Mesenchymal stem cell (in vitro differentiated cells and primary cell): ENCODE measurements around the gene ZFHX3.

Source experiments
- DNase-seq: peaks from one replicate; pipeline ENCODE4 v3.0.0-alpha.2; 2013
- H2AFZ ChIP-seq: one replicate; pipeline ENCODE4 v1.6.1; 2013; ENCODE audit warnings: low read depth, mild to moderate bottlenecking, control low read depth, inconsistent platforms, low read length, moderate library complexity
- H2AK5ac ChIP-seq: 2 replicates; pipeline ENCODE4 v1.6.1; 2013; ENCODE audit warnings: low read length, moderate library complexity, mild to moderate bottlenecking, inconsistent platforms; ENCODE audit not compliant: severe bottlenecking
- H2BK120ac ChIP-seq: one replicate; pipeline ENCODE4 v1.6.1; 2013; ENCODE audit warnings: low read depth, mild to moderate bottlenecking, inconsistent platforms, low read length, moderate library complexity
- H2BK12ac ChIP-seq, 2 experiments: one replicate each; pipeline ENCODE4 v1.6.1; 2013; ENCODE audit warnings: inconsistent platforms in 2 of 2, low read length in 2 of 2, mild to moderate bottlenecking in 2 of 2, moderate library complexity in 2 of 2, control low read depth in 1 of 2
- H2BK15ac ChIP-seq: one replicate; pipeline ENCODE4 v1.6.1; 2013; ENCODE audit warnings: mild to moderate bottlenecking, low read depth, inconsistent platforms; ENCODE audit not compliant: poor library complexity, severe bottlenecking
- H2BK5ac ChIP-seq: 2 replicates; pipeline ENCODE4 v1.6.1; 2013; ENCODE audit warnings: low read depth, mild to moderate bottlenecking, low read length, control low read depth, inconsistent platforms; ENCODE audit not compliant: poor library complexity, severe bottlenecking
- H3K14ac ChIP-seq, 2 experiments: one replicate each; pipeline ENCODE4 v1.6.1; 2013; ENCODE audit warnings: inconsistent platforms in 2 of 2, low read length in 2 of 2, control low read depth in 1 of 2, mild to moderate bottlenecking in 1 of 2, moderate library complexity in 1 of 2
- H3K18ac ChIP-seq, 2 experiments: one replicate each; pipeline ENCODE4 v1.6.1; 2013; ENCODE audit warnings: inconsistent platforms in 2 of 2, low read length in 2 of 2, control low read depth in 1 of 2, low read depth in 1 of 2, mild to moderate bottlenecking in 1 of 2
- H3K23ac ChIP-seq, 2 experiments: one replicate each; pipeline ENCODE4 v1.6.1; 2013; ENCODE audit warnings: inconsistent platforms in 2 of 2, low read length in 2 of 2, mild to moderate bottlenecking in 2 of 2, moderate library complexity in 2 of 2, control low read depth in 1 of 2
- H3K27ac ChIP-seq: 2 replicates; pipeline ENCODE4 v1.5.1; 2013; ENCODE audit warnings: mild to moderate bottlenecking, moderate library complexity, low read length, control low read depth, inconsistent platforms; ENCODE audit not compliant: poor library complexity, severe bottlenecking
- H3K27me3 ChIP-seq, 2 experiments: 2 replicates each; pipeline versions ENCODE4 v1.6.1 to v1.7.0; 2013; ENCODE audit warnings: low read length in 2 of 2, mild to moderate bottlenecking in 2 of 2, moderate library complexity in 2 of 2, control low read depth in 1 of 2, inconsistent platforms in 1 of 2; ENCODE audit not compliant: control insufficient read depth in 1 of 2, insufficient read depth in 1 of 2
- H3K36me3 ChIP-seq, 2 experiments: 2 replicates each; pipeline versions ENCODE4 v1.6.1 to v1.7.0; 2013; ENCODE audit warnings: low read length in 2 of 2, control low read depth in 1 of 2, inconsistent platforms in 1 of 2, low read depth in 1 of 2, mild to moderate bottlenecking in 1 of 2; ENCODE audit not compliant: insufficient read depth in 2 of 2, control insufficient read depth in 1 of 2
- H3K4ac ChIP-seq, 2 experiments: one replicate each; pipeline ENCODE4 v1.6.1; 2013; ENCODE audit warnings: inconsistent platforms in 2 of 2, low read length in 2 of 2, mild to moderate bottlenecking in 2 of 2, moderate library complexity in 2 of 2, control low read depth in 1 of 2, low read depth in 1 of 2
- H3K4me1 ChIP-seq: 2 replicates; pipeline ENCODE4 v1.6.1; 2013; ENCODE audit warnings: low read depth, low read length, control low read depth; ENCODE audit not compliant: control insufficient read depth, insufficient read depth
- H3K4me2 ChIP-seq: 2 replicates; pipeline ENCODE4 v1.6.1; 2013; ENCODE audit warnings: low read length, mild to moderate bottlenecking, inconsistent platforms; ENCODE audit not compliant: poor library complexity, severe bottlenecking
- H3K4me3 ChIP-seq, 2 experiments: 2 replicates each; pipeline versions ENCODE4 v1.5.1 to v1.7.0; 2013; ENCODE audit warnings: low read length in 2 of 2, mild to moderate bottlenecking in 2 of 2, control low read depth in 1 of 2, low read depth in 1 of 2; ENCODE audit not compliant: insufficient read depth in 1 of 2
- H3K79me1 ChIP-seq: replicated peaks from 2 replicates; pipeline ENCODE4 v1.6.1; 2013; ENCODE audit warnings: mild to moderate bottlenecking, control low read depth, low read length, inconsistent platforms; ENCODE audit not compliant: poor library complexity, severe bottlenecking
- H3K9ac ChIP-seq: 2 replicates; pipeline ENCODE4 v1.7.0; 2013; ENCODE audit warnings: mild to moderate bottlenecking, low read length, moderate library complexity
- H3K9me3 ChIP-seq: 2 replicates; pipeline ENCODE4 v1.7.0; 2013; ENCODE audit warnings: mild to moderate bottlenecking, low read length; ENCODE audit not compliant: control insufficient read depth
- H4K8ac ChIP-seq: one replicate; pipeline ENCODE4 v1.6.1; 2013; ENCODE audit warnings: inconsistent platforms, mild to moderate bottlenecking, low read length, moderate library complexity
- H4K91ac ChIP-seq: one replicate; pipeline ENCODE4 v1.6.1; 2013; ENCODE audit warnings: mild to moderate bottlenecking, low read length, inconsistent platforms
- WGBS: methylation state at CpG from one replicate; pipeline ENCODE4 v1.1.7; 2013; ENCODE audit warnings: mixed read lengths; 5-methylcytosine and 5-hydroxymethylcytosine counted together

The ZFHX3 gene

GRCh38 chr16:72878301-72879269, 169.3 kb downstream of the ZFHX3 start:
- no peaks in the 10 kb centered on the region for H3K27me3 ChIP-seq
- H3K9ac ChIP-seq: peak overlapping the region; percentile 11
- H3K4me1 ChIP-seq: peaks cover 11% of the 10 kb centered on the region
- no peak overlapping the region for H2AFZ ChIP-seq
- H3K18ac ChIP-seq: peak overlapping the region; percentile 85 to 95
- no peak overlapping the region for H2AK5ac ChIP-seq
- H3K4me2 ChIP-seq: no peak overlapping the region
- no peak overlapping the region for H2BK5ac ChIP-seq
- H2BK15ac ChIP-seq: peak overlapping the region; percentile 87
- peaks cover 15% of the 10 kb centered on the region for H3K79me1 ChIP-seq
- H2BK12ac ChIP-seq: peak overlapping the region; percentile 61 to 95
- H3K9me3 ChIP-seq: no peaks in the 10 kb centered on the region
- H3K27ac ChIP-seq: no peak overlapping the region
- H3K4ac ChIP-seq: peak overlapping the region in 1 of 2 experiments; percentile 64
- no peak overlapping the region for H3K23ac ChIP-seq
- H3K14ac ChIP-seq: peak overlapping the region in 1 of 2 experiments; percentile 36
- peak overlapping the region; percentile 73 for H4K8ac ChIP-seq
- peak overlapping the region; percentile 95 for H4K91ac ChIP-seq
- WGBS: 86% methylated on average over 16 of the region's 19 CpGs
- H3K36me3 ChIP-seq: no peaks in the 10 kb centered on the region
- no peak overlapping the region for H3K4me3 ChIP-seq
- peak; percentile 93 for DNase-seq
- peak overlapping the region; percentile 54 for H2BK120ac ChIP-seq

DNA sequence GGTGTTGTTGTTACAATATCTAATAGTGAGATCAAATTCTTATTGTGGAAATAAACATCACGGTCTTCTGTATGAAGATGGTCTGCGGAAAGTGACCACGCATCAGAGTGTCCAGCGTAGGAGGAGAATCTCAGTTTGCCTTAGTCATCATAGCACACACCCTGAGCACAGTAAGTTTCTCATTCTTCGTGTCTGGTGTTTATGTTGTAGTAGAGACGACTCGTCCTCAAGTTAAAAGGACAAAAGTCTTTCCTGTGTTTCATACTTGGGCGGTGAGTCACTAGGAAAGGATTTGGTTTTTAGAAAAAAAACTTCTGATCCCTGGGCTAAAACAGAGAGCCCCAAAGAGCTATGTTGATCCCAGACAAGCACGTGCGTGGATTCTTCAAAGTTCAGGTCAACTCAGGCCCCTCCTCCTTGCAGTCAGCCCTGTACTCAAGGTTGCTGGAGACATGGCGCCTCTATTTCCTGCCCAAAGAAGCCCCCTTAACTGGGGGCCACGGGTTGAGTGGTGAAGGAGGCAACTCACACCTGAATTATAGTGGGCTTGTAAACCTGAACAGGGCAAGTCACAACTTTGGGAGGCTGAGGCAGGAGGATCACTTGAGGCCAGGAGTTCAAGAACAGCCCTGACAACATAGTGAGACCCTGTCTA, 170.4 kb downstream of the ZFHX3 start:
- H3K36me3 ChIP-seq: no peaks in the 10 kb centered on the region
- H3K9me3 ChIP-seq: no peaks in the 10 kb centered on the region
- H2AK5ac ChIP-seq: peak overlapping the region; percentile 17
- no peaks in the 10 kb centered on the region for H3K27me3 ChIP-seq
- H2BK12ac ChIP-seq: peak overlapping the region; percentile 92 to 97
- peak overlapping the region; percentile 59 for H4K8ac ChIP-seq
- peak overlapping the region; percentile 41 to 76 for H3K4ac ChIP-seq
- H3K4me2 ChIP-seq: no peak overlapping the region
- H3K79me1 ChIP-seq: peaks cover 15% of the 10 kb centered on the region
- peak overlapping the region; percentile 78 for H4K91ac ChIP-seq
- no peak overlapping the region for H2BK5ac ChIP-seq
- H2AFZ ChIP-seq: no peak overlapping the region
- WGBS: 3% methylated on average over 12 of the region's 12 CpGs
- H3K23ac ChIP-seq: peak overlapping the region in 1 of 2 experiments; percentile 46
- no peak overlapping the region for H3K4me3 ChIP-seq
- peak overlapping the region; percentile 81 for H2BK120ac ChIP-seq
- peaks cover 11% of the 10 kb centered on the region for H3K4me1 ChIP-seq
- H3K9ac ChIP-seq: peak overlapping the region; percentile 48
- peak overlapping the region; percentile 50 to 84 for H3K18ac ChIP-seq
- DNase-seq: peak; percentile 95
- H3K27ac ChIP-seq: peak overlapping the region; percentile 19
- peak overlapping the region; percentile 74 for H2BK15ac ChIP-seq
- peak overlapping the region in 1 of 2 experiments; percentile 57 for H3K14ac ChIP-seq

- H3K27ac ChIP-seq: peak overlapping the region; percentile 19
- WGBS: 84% methylated on average over 9 of the region's 9 CpGs
Observed at GRCh38 chr16:72876981-72877373, 171.0 kb downstream of the ZFHX3 start.

DNA sequence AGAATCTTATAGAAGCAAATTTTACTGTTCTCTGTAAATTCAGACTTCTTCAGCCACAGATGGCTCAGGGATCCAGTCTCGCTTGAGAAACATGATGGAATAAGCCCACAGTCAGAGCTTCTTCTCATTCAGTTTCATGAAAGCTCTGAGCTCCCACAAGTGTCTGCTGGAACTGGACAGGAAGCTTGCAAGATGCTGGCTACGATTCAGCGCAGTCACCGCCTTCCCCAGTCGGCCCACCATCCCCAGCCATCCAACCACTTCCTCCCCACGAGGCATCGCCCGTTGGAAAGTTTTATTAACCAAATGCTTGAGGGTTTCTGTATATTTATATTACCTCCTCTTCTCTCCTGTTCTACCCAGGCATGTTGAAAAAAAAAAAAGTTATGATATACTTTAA, 171.7 kb downstream of the ZFHX3 start:
- H3K4ac ChIP-seq: no peak overlapping the region
- H3K79me1 ChIP-seq: peaks cover 5% of the 10 kb centered on the region
- no peak overlapping the region for H3K23ac ChIP-seq
- no peak overlapping the region for H4K91ac ChIP-seq
- H3K9me3 ChIP-seq: no peaks in the 10 kb centered on the region
- H3K14ac ChIP-seq: no peak overlapping the region
- no peak overlapping the region for H2BK120ac ChIP-seq
- H2BK5ac ChIP-seq: no peak overlapping the region
- H2BK15ac ChIP-seq: no peak overlapping the region
- WGBS: 86% methylated on average over 1 of the region's 8 CpGs
- H2BK12ac ChIP-seq: peak overlapping the region in 1 of 2 experiments; percentile 15
- peaks cover 11% of the 10 kb centered on the region for H3K4me1 ChIP-seq
- no peaks in the 10 kb centered on the region for H3K36me3 ChIP-seq
- no peak overlapping the region for H4K8ac ChIP-seq
- no peak overlapping the region for H3K4me3 ChIP-seq
- H3K9ac ChIP-seq: peak overlapping the region; percentile 56
- DNase-seq: peak; percentile 87
- H3K18ac ChIP-seq: no peak overlapping the region
- no peak overlapping the region for H2AFZ ChIP-seq
- H3K27me3 ChIP-seq: no peaks in the 10 kb centered on the region
- H2AK5ac ChIP-seq: no peak overlapping the region
- H3K4me2 ChIP-seq: no peak overlapping the region
- peak overlapping the region; percentile 61 for H3K27ac ChIP-seq

More at GRCh38 chr16:72876981-72877373, 171.0 kb downstream of the ZFHX3 start:
- Histone ChIP-seq H2BK120ac (peak overlapping the region; percentile 81), H3K23ac (no peak overlapping the region), H3K27me3 (no peaks in the 10 kb centered on the region), H2AFZ (no peak overlapping the region), H3K79me1 (peaks cover 11% of the 10 kb centered on the region), H3K14ac (no peak overlapping the region), H3K9ac (no peak overlapping the region), H3K4ac (peak overlapping the region in 1 of 2 experiments; percentile 85), H3K18ac (peak overlapping the region; percentile 50 to 91), H4K8ac (peak overlapping the region; percentile 3), H3K9me3 (no peaks in the 10 kb centered on the region), H3K4me1 (peaks cover 11% of the 10 kb centered on the region), H2BK12ac (peak overlapping the region; percentile 92 to 97), H2AK5ac (peak overlapping the region; percentile 49), H3K36me3 (no peaks in the 10 kb centered on the region), H2BK5ac (no peak overlapping the region), H2BK15ac (no peak overlapping the region), H3K4me3 (no peak overlapping the region), H4K91ac (no peak overlapping the region), H3K4me2 (no peak overlapping the region)
- no peak for DNase-seq
